HG03045 (cell line): ENCODE results near the gene PRUNE2.

Experiments used
- ATAC-seq: cut with Tn5 transposase; IDR thresholded peaks from one replicate; pipeline ENCODE4 v1.9.1; 2021; ENCODE audit warnings: mild to moderate bottlenecking, moderate library complexity; ENCODE audit not compliant: unreplicated experiment

PRUNE2 gene

GRCh38 chr9:76737154-76737902 is 168.6 kb downstream of the PRUNE2 start:
- ATAC-seq: no peak

GRCh38 chr9:76734716-76735115 is 171.2 kb downstream of the PRUNE2 start:
- ATAC-seq: no peak

GRCh38 chr9:76733096-76733495 is 172.8 kb downstream of the PRUNE2 start:
- no peak for ATAC-seq

- no peak for ATAC-seq
Observed at GRCh38 chr9:76732341-76732958, 173.5 kb downstream of the PRUNE2 start.

GRCh38 chr9:76730801-76731200 is 175.1 kb downstream of the PRUNE2 start:
- ATAC-seq: no peak

- ATAC-seq: no peak
Observed at GRCh38 chr9:76729980-76730737, 175.8 kb downstream of the PRUNE2 start.

GRCh38 chr9:76729116-76729515 is 176.8 kb downstream of the PRUNE2 start:
- no peak for ATAC-seq

GRCh38 chr9:76725885-76726284 is 180.0 kb downstream of the PRUNE2 start:
- no peak for ATAC-seq

GRCh38 chr9:76725011-76725546 is 180.8 kb downstream of the PRUNE2 start:
- no peak for ATAC-seq

- no peak for ATAC-seq
Observed at GRCh38 chr9:76720245-76720644, 185.7 kb downstream of the PRUNE2 start.

GRCh38 chr9:76718166-76718565 is 187.7 kb downstream of the PRUNE2 start:
- ATAC-seq: no peak

GRCh38 chr9:76717613-76718012 is 188.3 kb downstream of the PRUNE2 start:
- no peak for ATAC-seq

- ATAC-seq: no peak
Observed at GRCh38 chr9:76717176-76717575, 188.7 kb downstream of the PRUNE2 start.

GRCh38 chr9:76716085-76716672 is 189.7 kb downstream of the PRUNE2 start:
- ATAC-seq: no peak

- no peak for ATAC-seq
Observed at GRCh38 chr9:76713381-76713780, 192.5 kb downstream of the PRUNE2 start.

- no peak for ATAC-seq
Observed at GRCh38 chr9:76709020-76709419, 196.9 kb downstream of the PRUNE2 start.

- ATAC-seq: peak; percentile 72
Observed at GRCh38 chr9:76707510-76707909, 198.4 kb downstream of the PRUNE2 start.

GRCh38 chr9:76704593-76705204 is 201.2 kb downstream of the PRUNE2 start:
- ATAC-seq: no peak

- ATAC-seq: no peak
Observed at GRCh38 chr9:76703270-76703669, 202.6 kb downstream of the PRUNE2 start.

- ATAC-seq: no peak
Observed at GRCh38 chr9:76701441-76702039, 204.4 kb downstream of the PRUNE2 start.
